PC-3 (cell line): ENCODE measurements around the gene RAP1GAP. TPM values are rescaled to one million over a fixed set of nuclear protein-coding genes. Genes with fewer than 3 reads are reported as not detected.

Experiments
- ATAC-seq: fragments of 200-7000 bp; cut with Tn5 transposase; 2 replicates; pipeline ENCODE4 v1.9.1; 2020; ENCODE audit warnings: mild to moderate bottlenecking, moderate library complexity
- BruUV-seq: library from RNA; stranded (reverse); fragments of 400-500 nt; replicated peaks from 2 replicates; lab custom pipeline; 2021; lab: Mats Ljungman, UMichigan
- CTCF ChIA-PET: fragments of 300-600 bp; sonication (Branson Sonifier 250); formaldehyde crosslinking; loops from one replicate; lab custom pipeline; 2022; ENCODE audit warnings: antibody characterized with exemption; lab: Charles Lee
- POLR2A ChIA-PET: fragments of 300-600 bp; sonication (Branson Sonifier 250); formaldehyde crosslinking; loops from one replicate; lab custom pipeline; 2022; ENCODE audit warnings: antibody characterized with exemption; ENCODE audit not compliant: unreplicated experiment; lab: Charles Lee
- DNase-seq: peaks from one replicate; pipeline ENCODE4 v3.0.0-alpha.2; 2015
- H2AFZ ChIP-seq: fragments of 300-600 bp; sonication (generic); 2 replicates; pipeline ENCODE4 v1.6.0; 2016; ENCODE audit warnings: antibody characterized with exemption, low read length
- H3F3A ChIP-seq: fragments of 300-600 bp; sonication (generic); one replicate; pipeline ENCODE4 v1.6.0; 2017; ENCODE audit warnings: antibody characterized with exemption, low read length, control low read depth, mild to moderate bottlenecking; ENCODE audit not compliant: unreplicated experiment
- H3K27ac ChIP-seq: fragments of 300-600 bp; sonication (generic); 2 replicates; pipeline ENCODE4 v1.5.1; 2016; ENCODE audit warnings: mild to moderate bottlenecking, low read length
- H3K27me3 ChIP-seq: fragments of 300-600 bp; sonication (generic); 2 replicates; pipeline ENCODE4 v1.6.1; 2016; ENCODE audit warnings: low read length, mixed read lengths
- H3K36me3 ChIP-seq: fragments of 300-600 bp; sonication (generic); 2 replicates; pipeline ENCODE4 v1.6.1; 2016; ENCODE audit warnings: low read depth, mixed run types, low read length, mixed read lengths
- H3K4me1 ChIP-seq: fragments of 300-600 bp; sonication (generic); 2 replicates; pipeline ENCODE4 v1.5.1; 2016; ENCODE audit warnings: low read length; ENCODE audit not compliant: insufficient read depth
- H3K4me2 ChIP-seq: fragments of 300-600 bp; sonication (generic); 2 replicates; pipeline ENCODE4 v1.6.0; 2016; ENCODE audit warnings: low read length
- H3K4me3 ChIP-seq: fragments of 300-600 bp; sonication (generic); 2 replicates; pipeline ENCODE4 v1.5.1; 2016; ENCODE audit warnings: mild to moderate bottlenecking, low read length, mixed read lengths
- H3K79me2 ChIP-seq: fragments of 300-600 bp; sonication (generic); 2 replicates; pipeline ENCODE4 v1.6.1; 2017; ENCODE audit warnings: low read length, mixed read lengths
- H3K9ac ChIP-seq: fragments of 300-600 bp; sonication (generic); 2 replicates; pipeline ENCODE4 v1.6.0; 2016; ENCODE audit warnings: mild to moderate bottlenecking, low read length
- H3K9me2 ChIP-seq: fragments of 300-600 bp; sonication (generic); replicated peaks from 2 replicates; pipeline ENCODE4 v1.6.1; 2016; ENCODE audit warnings: mixed run types, low read length, mixed read lengths
- H3K9me3 ChIP-seq: fragments of 300-600 bp; sonication (generic); 2 replicates; pipeline ENCODE4 v1.6.1; 2016; ENCODE audit warnings: low read length, mixed read lengths
- H4K20me1 ChIP-seq: fragments of 300-600 bp; sonication (generic); 2 replicates; pipeline ENCODE4 v1.6.1; 2016; ENCODE audit warnings: low read length, mixed read lengths
- CTCF ChIP-seq: fragments of 300-600 bp; sonication (generic); conservative IDR thresholded peaks from 2 replicates; pipeline ENCODE4 v1.5.1; 2017; ENCODE audit warnings: antibody characterized with exemption, low read depth, mild to moderate bottlenecking, low read length
- EZH2 ChIP-seq: fragments of 300-600 bp; sonication (generic); IDR thresholded peaks from one replicate; pipeline ENCODE4 v1.6.1; 2017; ENCODE audit warnings: antibody characterized with exemption, mild to moderate bottlenecking, low read length; ENCODE audit not compliant: unreplicated experiment
- EZH2phosphoT487 ChIP-seq: fragments of 300-600 bp; sonication (generic); IDR thresholded peaks from 2 replicates; pipeline ENCODE4 v1.6.1; 2018; ENCODE audit warnings: mild to moderate bottlenecking, antibody characterized with exemption, low read length, borderline replicate concordance
- intact Hi-C: fragments of 100-400 bp; cut with micrococcal nuclease; formaldehyde crosslinking; loops from 2 replicates; pipeline ENCODE4 v1.9.0; 2023
- total RNA-seq: library from RNA; depleted of rRNA; stranded (reverse); fragments of >200 nt; gene quantifications from 2 replicates; pipeline ENCODE4 v1.2.3, GENCODE V29; 2014

RAP1GAP gene
- total RNA-seq, 1 experiment from 2014 or later: 12.1 TPM

- BruUV-seq: no TSS peak
- Histone ChIP-seq H2AFZ (no peak overlapping the region), H3K36me3 (no peaks in the 10 kb centered on the region), H3K79me2 (no peaks in the 10 kb centered on the region), H3F3A (no peaks in the 10 kb centered on the region), H3K9me2 (no peaks in the 10 kb centered on the region), H3K9me3 (no peaks in the 10 kb centered on the region), H3K4me1 (peaks cover 24% of the 10 kb centered on the region), H4K20me1 (no peaks in the 10 kb centered on the region), H3K27ac (no peak overlapping the region), H3K9ac (no peak overlapping the region), H3K4me3 (no peak overlapping the region), H3K27me3 (no peaks in the 10 kb centered on the region), H3K4me2 (peak overlapping the region; percentile 94; the same call in 1 of the 2 replicates)
- no peak for ATAC-seq
- no peak for DNase-seq
- ChIA-PET POLR2A (interaction anchor here (0.6 kb wide), 1 partner anchor 160 kb away, joined by 4 read pairs; no protein-coding TSS in a partner anchor), CTCF (no interaction called here)
- intact Hi-C loops: no loop called here
- TF ChIP-seq EZH2phosphoT487 (no peak), EZH2 (no peak), CTCF (no peak)
These were observed 48.1 kb downstream of the RAP1GAP start for GRCh38 chr1:21621051-21621450.

DNA sequence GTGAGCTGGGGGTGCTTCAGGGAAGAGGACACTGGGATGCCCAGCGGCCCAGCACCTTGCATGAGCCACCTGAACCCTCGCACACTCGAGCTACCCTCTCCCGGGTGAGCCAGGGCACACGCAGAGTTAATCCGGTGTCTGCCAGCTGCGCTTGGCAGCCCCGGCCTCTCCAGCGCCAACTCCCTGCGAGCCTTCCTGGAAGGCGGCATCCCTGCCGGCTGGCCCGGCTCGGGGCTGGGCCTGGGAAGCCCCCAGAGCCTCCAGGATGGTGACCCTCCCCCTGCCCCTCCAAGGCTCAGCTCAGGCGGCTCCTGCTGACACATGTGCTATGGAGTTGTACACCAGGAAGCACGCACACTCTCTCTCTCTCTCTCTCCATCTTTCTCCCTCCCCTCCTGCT lies 48.7 kb downstream of the RAP1GAP start:
- Histone ChIP-seq H3K9me2 (no peaks in the 10 kb centered on the region), H3K36me3 (no peaks in the 10 kb centered on the region), H3K27ac (no peak overlapping the region), H3K79me2 (no peaks in the 10 kb centered on the region), H3K9ac (no peak overlapping the region), H3K9me3 (no peaks in the 10 kb centered on the region), H2AFZ (no peak overlapping the region), H3K4me1 (peaks cover 20% of the 10 kb centered on the region), H3K4me3 (no peak overlapping the region), H3F3A (no peaks in the 10 kb centered on the region), H3K4me2 (no peak overlapping the region), H3K27me3 (no peaks in the 10 kb centered on the region), H4K20me1 (no peaks in the 10 kb centered on the region)
- ChIA-PET CTCF (no interaction called here), POLR2A (no interaction called here)
- no peak for ATAC-seq
- BruUV-seq: no TSS peak
- TF ChIP-seq EZH2phosphoT487: no peak
- no peak for TF ChIP-seq CTCF
- TF ChIP-seq EZH2: no peak
- intact Hi-C loops: no loop called here
- no peak for DNase-seq

- H4K20me1 ChIP-seq: no peaks in the 10 kb centered on the region
- BruUV-seq: no TSS peak
- TF ChIP-seq EZH2phosphoT487: no peak
- TF ChIP-seq CTCF: no peak
- no peak for TF ChIP-seq EZH2
- peaks cover 22% of the 10 kb centered on the region for H3K4me1 ChIP-seq
- intact Hi-C loops: no loop called here
- H2AFZ ChIP-seq: no peak overlapping the region
- H3K4me2 ChIP-seq: no peak overlapping the region
- CTCF ChIA-PET: no interaction called here
- no peaks in the 10 kb centered on the region for H3K27me3 ChIP-seq
- no peaks in the 10 kb centered on the region for H3K9me2 ChIP-seq
- no peaks in the 10 kb centered on the region for H3F3A ChIP-seq
- H3K36me3 ChIP-seq: no peaks in the 10 kb centered on the region
- ATAC-seq (no peak), DNase-seq (no peak)
- no peak overlapping the region for H3K4me3 ChIP-seq
- no peaks in the 10 kb centered on the region for H3K79me2 ChIP-seq
- H3K9me3 ChIP-seq: no peaks in the 10 kb centered on the region
- POLR2A ChIA-PET: no interaction called here
- H3K9ac ChIP-seq: no peak overlapping the region
- no peak overlapping the region for H3K27ac ChIP-seq
These were observed 49.1 kb downstream of the RAP1GAP start for GRCh38 chr1:21620011-21620410.
